Peyer's patch (tissue), 4 donors: Measurements from ENCODE around the gene RNU11. TPM values are rescaled to one million over a fixed set of nuclear protein-coding genes. Genes with fewer than 3 reads are reported as not detected.
A peak's percentile ranks its signal among the peaks of the same experiment; 100 is the strongest.
"Not testable (repeated sequence)": the region's sequence is repeated elsewhere in the genome, so short reads cannot be mapped to it uniquely, and the experiment has no call there.

Source experiments
- DNase-seq, 3 donors: peaks; one replicate each; pipeline ENCODE4 v3.0.0-alpha.2; 2017 to 2019
- H3K27ac ChIP-seq, 4 donors: fragments of 200-600 bp; sonication (generic); one replicate each; pipeline ENCODE4 v1.5.1; 2016 to 2019
- H3K27me3 ChIP-seq, 2 donors: fragments of 200-600 bp; sonication (generic); one replicate each; pipeline ENCODE4 v1.5.1; 2019
- H3K36me3 ChIP-seq, 3 donors: fragments of 200-600 bp; sonication (generic); one replicate each; pipeline ENCODE4 v1.5.1; 2016 to 2019
- H3K4me1 ChIP-seq, 4 donors: fragments of 200-600 bp; sonication (generic); one replicate each; pipeline ENCODE4 v1.5.1; 2016 to 2019
- H3K4me3 ChIP-seq, 4 donors: fragments of 200-600 bp; sonication (generic); 1 replicate in 3 of 4; 2 replicates in 1 of 4; pipeline ENCODE4 v1.5.1; 2016 to 2019; ENCODE audit warnings: mild to moderate bottlenecking in 1 of 4
- H3K9me3 ChIP-seq, 4 donors: fragments of 200-600 bp; sonication (generic); one replicate each; pipeline ENCODE4 v1.5.1; 2016 to 2019; ENCODE audit warnings: mild to moderate bottlenecking in 1 of 4
- POLR2A ChIP-seq, 2 donors: fragments of 450-650 bp; IDR thresholded peaks; one replicate each; pipeline ENCODE4 v1.5.1; 2017; ENCODE audit warnings: antibody characterized with exemption in 2 of 2, mild to moderate bottlenecking in 2 of 2, moderate library complexity in 2 of 2
- total RNA-seq, 4 donors: library from RNA; depleted of rRNA; stranded (reverse); fragments of >200 nt; gene quantifications; one replicate each; pipeline ENCODE4 v1.1.0, GENCODE V29; 2016
- TF ChIP-seq, protein P1 (sequence below), 6 experiments: fragments of 450-650 bp in 4 of 6; fragments of 200-600 bp in 2 of 6; sonication (generic) in 1 of 6; IDR thresholded peaks; one replicate each; pipeline ENCODE4 v1.5.1; 2017 to 2019; ENCODE audit warnings: antibody characterized with exemption in 6 of 6, mild to moderate bottlenecking in 3 of 6, moderate library complexity in 1 of 6

The RNU11 gene
- total RNA-seq, 4 donors from 2014 or later = not detected

GRCh38 chr1:28668191-28668955 is 20.0 kb downstream of the RNU11 start, which contains the start of gene GMEB1:
GMEB1 (plus strand) TSS chr1:28668784; CDS start chr1:28683613, 14,829 bp downstream.
- Histone ChIP-seq H3K27me3 (no peaks in the 10 kb centered on the region), H3K9me3 (no peaks in the 10 kb centered on the region), H3K4me1 (peaks cover 0 to 17% (median 6%) of the 10 kb centered on the region in 4 donors), H3K36me3 (no peaks in the 10 kb centered on the region), H3K4me3 (peak within 1 kb of the TSS; percentile 93 to 100 (median 96)), H3K27ac (peak within 1 kb of the TSS; percentile 87 to 100 (median 98))
- peak; percentile 80 to 94 (median 89) for DNase-seq
- TF ChIP-seq, protein P1, sequence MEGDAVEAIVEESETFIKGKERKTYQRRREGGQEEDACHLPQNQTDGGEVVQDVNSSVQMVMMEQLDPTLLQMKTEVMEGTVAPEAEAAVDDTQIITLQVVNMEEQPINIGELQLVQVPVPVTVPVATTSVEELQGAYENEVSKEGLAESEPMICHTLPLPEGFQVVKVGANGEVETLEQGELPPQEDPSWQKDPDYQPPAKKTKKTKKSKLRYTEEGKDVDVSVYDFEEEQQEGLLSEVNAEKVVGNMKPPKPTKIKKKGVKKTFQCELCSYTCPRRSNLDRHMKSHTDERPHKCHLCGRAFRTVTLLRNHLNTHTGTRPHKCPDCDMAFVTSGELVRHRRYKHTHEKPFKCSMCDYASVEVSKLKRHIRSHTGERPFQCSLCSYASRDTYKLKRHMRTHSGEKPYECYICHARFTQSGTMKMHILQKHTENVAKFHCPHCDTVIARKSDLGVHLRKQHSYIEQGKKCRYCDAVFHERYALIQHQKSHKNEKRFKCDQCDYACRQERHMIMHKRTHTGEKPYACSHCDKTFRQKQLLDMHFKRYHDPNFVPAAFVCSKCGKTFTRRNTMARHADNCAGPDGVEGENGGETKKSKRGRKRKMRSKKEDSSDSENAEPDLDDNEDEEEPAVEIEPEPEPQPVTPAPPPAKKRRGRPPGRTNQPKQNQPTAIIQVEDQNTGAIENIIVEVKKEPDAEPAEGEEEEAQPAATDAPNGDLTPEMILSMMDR (IDR thresholded peaks at IDR 0.05) = no peak
- no peak for TF ChIP-seq POLR2A (IDR thresholded peaks at IDR 0.05)

DNA sequence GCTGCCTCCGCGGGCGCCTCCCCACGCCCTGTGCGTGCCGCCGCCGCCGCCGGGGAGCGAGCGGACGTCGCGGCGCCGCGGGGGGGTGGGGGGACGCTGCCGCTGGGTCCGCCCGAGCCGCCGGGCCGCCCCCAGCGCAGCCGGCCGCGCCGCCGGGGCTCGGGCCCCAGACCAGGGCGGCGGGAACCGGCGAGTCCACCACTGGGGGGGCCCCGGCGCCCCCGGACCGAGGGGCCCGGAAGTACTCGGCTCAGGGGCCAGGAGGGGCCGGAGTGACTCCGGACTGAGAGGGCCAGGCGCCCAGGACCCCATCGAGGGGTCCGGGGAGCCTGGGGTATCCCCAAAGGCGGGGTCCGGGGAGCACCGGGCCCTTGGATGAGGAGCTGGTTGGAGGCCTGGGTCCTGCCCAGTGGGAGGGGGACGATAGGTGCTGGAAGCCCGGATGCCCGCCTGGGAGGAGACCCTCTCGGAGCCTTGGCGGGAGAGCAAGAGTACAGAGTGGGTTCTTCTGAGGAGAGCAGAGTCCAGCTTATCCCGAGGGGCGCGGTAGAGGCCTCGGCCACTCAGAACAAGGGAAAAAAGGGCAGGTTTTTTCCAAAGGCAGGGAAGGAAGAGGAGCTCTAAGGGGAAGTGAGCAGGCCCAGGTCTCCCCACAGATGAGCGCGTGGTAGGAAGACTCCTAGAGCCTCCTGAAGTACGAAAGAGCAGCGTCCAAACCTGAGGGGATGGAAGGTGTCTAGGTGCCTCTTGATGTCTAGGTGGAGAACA is 20.7 kb downstream of the RNU11 start:
- Histone ChIP-seq H3K4me1 (peaks cover 0 to 17% (median 6%) of the 10 kb centered on the region in 4 donors), H3K9me3 (no peaks in the 10 kb centered on the region), H3K36me3 (no peaks in the 10 kb centered on the region), H3K4me3 (peak overlapping the region; percentile 93 to 100 (median 96)), H3K27ac (peak overlapping the region; percentile 87 to 100 (median 98)), H3K27me3 (no peaks in the 10 kb centered on the region)
- DNase-seq = peak; percentile 30 to 78 (median 78)
- peak in 1 of 2 donors; percentile 78 for TF ChIP-seq POLR2A (IDR thresholded peaks at IDR 0.05)
- TF ChIP-seq, protein P1 (IDR thresholded peaks at IDR 0.05) = no peak

GRCh38 chr1:28671254-28671780 is 22.9 kb downstream of the RNU11 start:
- Histone ChIP-seq H3K4me1 (peaks cover 0 to 17% (median 6%) of the 10 kb centered on the region in 4 donors), H3K27ac (no peak overlapping the region), H3K4me3 (no peak overlapping the region), H3K9me3 (no peaks in the 10 kb centered on the region), H3K36me3 (no peaks in the 10 kb centered on the region), H3K27me3 (no peaks in the 10 kb centered on the region)
- DNase-seq = no peak
- TF ChIP-seq, protein P1 (IDR thresholded peaks at IDR 0.05) = no peak
- TF ChIP-seq POLR2A (IDR thresholded peaks at IDR 0.05) = no peak

- H3K27ac ChIP-seq, H3K4me3 ChIP-seq, H3K36me3 ChIP-seq, H3K9me3 ChIP-seq, DNase-seq, H3K4me1 ChIP-seq, H3K27me3 ChIP-seq: not testable (repeated sequence)
Measured at GRCh38 chr1:28672971-28673370, 24.6 kb downstream of the RNU11 start.

DNA sequence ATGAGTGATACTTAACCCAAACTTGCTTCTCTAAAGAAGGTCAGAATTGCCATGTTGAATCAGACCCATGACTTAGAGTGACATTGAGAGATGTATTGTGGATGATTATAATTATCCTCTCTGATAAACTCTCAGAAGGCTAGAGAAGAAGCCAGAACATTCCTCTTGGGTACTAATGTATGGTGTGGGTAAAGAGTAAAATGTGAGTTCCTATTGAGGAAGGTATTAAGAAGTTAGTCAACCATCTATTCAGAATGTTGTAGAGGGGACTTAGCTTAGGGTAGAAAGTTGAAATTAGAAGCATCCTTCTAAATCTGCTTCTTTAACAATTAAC is 27.5 kb downstream of the RNU11 start:
- TF ChIP-seq, protein P1 (IDR thresholded peaks at IDR 0.05) = no peak
- TF ChIP-seq POLR2A (IDR thresholded peaks at IDR 0.05) = no peak
- H3K36me3 ChIP-seq = peaks cover 0 to 1% (median 0%) of the 10 kb centered on the region in 3 donors
- no peaks in the 10 kb centered on the region for H3K9me3 ChIP-seq
- no peak for DNase-seq
- no peak overlapping the region for H3K27ac ChIP-seq
- no peaks in the 10 kb centered on the region for H3K27me3 ChIP-seq
- H3K4me3 ChIP-seq = no peak overlapping the region
- no peaks in the 10 kb centered on the region for H3K4me1 ChIP-seq

GRCh38 chr1:28680151-28680550 is 31.8 kb downstream of the RNU11 start:
- Histone ChIP-seq H3K27ac (no peak overlapping the region), H3K9me3 (no peaks in the 10 kb centered on the region), H3K4me1 (no peaks in the 10 kb centered on the region), H3K27me3 (no peaks in the 10 kb centered on the region), H3K4me3 (no peak overlapping the region), H3K36me3 (peaks cover 0 to 29% (median 0%) of the 10 kb centered on the region in 3 donors)
- DNase-seq = no peak
- TF ChIP-seq, protein P1 (IDR thresholded peaks at IDR 0.05) = no peak
- no peak for TF ChIP-seq POLR2A (IDR thresholded peaks at IDR 0.05)
